Hippocampal formation (tissue), 2 donors: Measurements from ENCODE around the gene LTK.
A peak's percentile ranks its signal among the peaks of the same experiment; 100 is the strongest.
"Not testable (repeated sequence)": the region's sequence is repeated elsewhere in the genome, so short reads cannot be mapped to it uniquely, and the experiment has no call there.

Experiments used
- DNase-seq, 2 donors: peaks; one replicate each; lab custom pipeline; 2025; lab: John Stamatoyannopoulos, UW

LTK gene

DNA sequence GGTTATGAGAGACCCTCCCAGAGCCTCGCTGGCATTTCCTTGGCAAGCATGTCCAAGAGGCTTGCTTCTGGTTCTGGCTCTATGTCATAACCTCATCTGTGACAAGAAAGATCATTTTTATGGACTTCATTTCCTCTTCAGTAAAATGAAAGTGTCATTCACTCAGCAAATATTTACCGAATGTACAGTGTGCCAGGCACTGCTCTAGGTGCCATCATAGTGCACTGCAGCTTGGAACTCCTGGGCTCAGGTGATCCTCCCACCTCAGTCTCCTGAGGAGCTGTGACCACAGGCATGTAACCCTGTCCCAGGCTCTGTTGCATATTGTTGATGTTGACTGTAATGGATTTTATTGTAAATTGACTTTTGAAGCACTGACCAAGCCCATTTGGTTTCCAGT lies 38.7 kb downstream of the LTK start:
- no peak for DNase-seq

DNA sequence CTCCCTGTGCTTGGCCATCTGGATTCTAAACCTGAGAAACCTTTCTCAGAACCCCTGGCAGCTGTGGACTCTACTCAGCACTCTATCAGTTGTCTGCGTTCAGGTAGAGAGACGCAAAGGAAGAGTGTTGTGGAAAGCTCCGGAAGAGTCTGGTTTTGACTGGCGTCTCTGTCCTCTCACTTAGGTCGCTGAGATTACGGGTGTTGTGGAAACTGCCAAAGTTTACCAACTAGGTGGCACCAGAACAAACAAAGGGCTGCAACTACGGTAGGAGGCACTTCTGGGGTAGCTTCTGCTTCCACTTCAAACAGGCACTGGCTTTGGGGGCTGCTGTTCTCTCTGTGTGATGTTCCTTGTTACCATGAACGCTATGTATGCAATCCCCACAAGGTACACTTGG lies 39.2 kb downstream of the LTK start:
- DNase-seq = no peak

DNA sequence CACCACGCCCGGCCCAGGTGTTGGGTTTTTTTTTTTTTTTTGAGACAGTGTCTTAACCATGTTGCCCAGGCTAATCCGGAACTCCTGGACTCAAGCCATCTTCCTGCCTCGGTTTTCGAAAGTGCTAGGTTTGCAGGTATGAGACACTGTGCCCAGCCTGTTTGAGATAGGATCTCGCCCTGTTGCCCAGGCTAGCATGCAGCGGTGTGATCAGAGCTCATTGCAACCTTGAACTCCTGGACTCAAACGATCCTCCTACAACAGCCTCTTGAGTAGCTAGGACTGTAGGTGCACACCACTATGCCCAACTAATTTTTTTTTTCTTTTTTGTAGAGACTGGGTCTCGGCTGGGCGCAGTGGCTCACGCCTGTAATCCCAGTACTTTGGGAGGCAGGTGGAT lies 40.2 kb downstream of the LTK start:
- no peak for DNase-seq

DNA sequence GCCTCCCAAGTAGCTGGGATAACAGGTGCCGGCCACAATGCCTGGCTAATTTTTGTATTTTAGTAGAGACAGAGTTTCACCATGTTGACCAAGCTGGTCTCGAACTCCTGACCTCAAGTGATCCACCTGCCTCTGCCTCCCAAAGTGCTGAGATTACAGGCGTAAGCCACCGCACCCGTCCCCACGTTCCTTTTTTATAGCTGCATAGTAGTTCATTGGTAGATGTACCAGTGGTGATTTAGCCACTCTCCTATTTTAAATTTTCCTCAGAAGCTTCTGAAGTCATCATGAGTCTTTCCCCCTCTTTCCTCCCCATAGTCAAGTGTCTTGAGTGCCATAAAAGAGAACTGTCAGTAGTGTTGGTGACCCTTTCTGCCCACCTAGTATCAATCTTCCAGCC lies 44.0 kb downstream of the LTK start:
- not testable (repeated sequence) for DNase-seq

DNA sequence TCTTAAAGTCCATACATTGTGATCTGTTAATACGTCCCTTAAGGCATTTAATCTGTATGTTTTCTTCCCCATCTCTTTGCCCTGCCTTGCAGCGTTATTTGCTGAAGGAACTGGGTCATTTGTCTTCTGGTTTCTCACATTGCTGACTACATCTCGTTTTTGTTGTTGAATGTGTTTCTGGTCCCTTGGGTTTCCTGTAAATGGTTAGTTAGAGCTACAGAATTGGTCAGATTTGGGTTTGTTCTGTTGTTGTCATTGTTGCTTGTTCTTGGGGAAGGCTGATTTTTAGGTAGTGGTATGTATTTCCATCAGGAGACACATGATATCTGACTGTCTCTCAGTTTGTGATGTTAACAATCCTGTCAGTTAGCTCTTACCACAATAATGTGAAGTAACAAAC lies 46.9 kb downstream of the LTK start:
- DNase-seq = no peak

DNA sequence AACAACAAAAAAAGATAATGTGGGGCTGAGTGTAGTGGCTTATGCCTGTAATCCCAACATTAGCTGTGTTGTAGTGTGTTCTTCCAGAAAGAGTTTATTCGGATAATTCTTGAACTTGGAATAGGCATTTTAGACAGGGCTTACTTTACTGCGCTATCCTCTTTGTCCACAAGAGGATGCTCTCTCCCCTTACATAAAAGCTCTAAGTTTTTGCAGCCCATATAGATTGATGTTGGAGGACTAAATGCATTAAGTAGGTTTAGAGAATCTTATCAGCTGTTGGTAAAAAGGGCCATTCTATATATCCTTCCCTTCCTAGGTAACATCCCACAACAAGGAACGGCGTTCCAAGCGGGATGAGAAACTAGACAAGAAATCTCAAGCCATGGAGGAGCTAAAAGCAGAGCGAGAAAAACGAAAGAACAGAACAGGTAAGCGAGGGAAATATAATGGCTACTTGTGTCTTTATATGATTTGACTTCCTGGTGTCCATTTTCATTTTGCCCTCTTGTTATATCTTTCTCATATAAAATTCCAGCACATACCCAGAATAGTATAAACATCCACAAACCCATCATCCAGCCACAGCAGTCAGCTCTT lies 47.7 kb downstream of the LTK start:
- peak in 1 of 2 donors; percentile 33 for DNase-seq

DNA sequence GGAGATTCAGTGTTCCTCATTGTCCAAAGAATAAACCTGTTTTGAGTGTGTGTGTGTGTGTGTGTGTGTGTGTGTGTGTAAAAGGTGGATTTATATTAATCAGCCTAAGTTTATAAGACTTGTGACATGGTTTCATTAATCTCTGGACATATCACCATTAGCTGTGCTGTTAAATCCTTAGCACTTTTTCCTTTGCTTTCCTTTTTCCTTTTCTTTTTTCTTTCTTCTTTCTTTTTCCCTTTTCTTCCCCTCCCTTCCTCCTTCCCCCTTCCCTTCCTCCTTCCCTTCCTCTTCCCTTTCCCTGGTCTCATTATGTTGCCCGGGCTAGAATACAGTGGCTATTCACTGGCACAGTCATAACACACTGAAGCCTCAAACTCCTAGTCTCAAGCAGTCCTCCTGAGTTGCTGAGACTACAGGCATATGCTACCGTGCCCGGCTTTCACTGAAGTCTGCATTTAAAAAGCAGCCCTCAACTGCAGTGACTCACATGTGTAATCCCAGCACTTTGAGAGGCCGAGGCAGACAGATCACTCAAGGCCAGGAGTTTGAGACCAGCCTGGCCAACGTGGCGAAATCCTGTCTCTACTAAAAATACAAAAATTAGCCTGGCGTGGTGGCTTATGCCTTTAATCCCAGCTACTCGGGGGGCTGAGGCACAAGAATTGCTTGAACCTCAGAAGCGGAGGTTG lies 48.6 kb downstream of the LTK start:
- no peak for DNase-seq

DNA sequence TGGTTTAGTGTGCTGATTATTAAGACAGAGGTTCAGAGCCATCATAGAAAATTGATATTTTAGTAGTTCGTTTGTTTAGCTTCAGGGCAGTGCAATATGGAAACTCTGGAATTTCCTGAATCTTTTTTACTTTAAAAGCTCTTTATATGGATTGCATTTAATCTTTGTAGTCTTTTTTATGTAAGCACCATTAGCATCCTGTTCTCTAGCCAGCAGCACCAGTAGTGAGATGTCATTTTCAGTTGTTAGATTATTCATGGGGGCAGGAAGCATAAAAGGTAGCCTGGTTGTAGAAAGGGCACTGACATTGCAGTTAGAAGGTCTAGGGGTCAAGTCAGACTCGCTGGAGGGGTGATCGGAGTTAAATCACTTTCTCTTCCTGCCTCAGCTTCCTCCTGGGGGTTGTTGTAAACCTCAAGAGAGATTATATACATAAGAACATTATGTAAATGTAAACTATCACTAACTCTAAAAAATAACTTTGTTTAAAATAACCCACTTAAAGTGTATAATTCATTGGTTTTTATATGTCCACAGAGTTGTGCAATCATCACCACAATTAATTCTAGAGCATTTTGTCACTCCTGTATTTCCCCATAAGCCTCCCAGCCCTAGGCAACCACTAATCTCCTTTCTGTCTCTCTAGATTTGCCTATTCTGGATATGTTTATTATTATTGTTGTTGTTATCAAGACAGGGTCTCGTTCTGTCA lies 51.4 kb downstream of the LTK start:
- no peak for DNase-seq
